Spleen (tissue), 11 donors: ENCODE measurements around the gene EIF3L. TPM values are rescaled to one million over a fixed set of nuclear protein-coding genes. Genes with fewer than 3 reads are reported as not detected.

Experiments used
- DNase-seq: peaks from one replicate; pipeline ENCODE4 v3.0.0-alpha.2; 2020
- H3K27ac ChIP-seq, 8 donors: fragments of 200-600 bp; sonication (generic) in 7 of 8; 1 replicate in 4 of 8; 2 replicates in 4 of 8; pipeline versions ENCODE4 v1.5.0 to v1.8.0; 2016 to 2021; ENCODE audit warnings: inconsistent platforms in 4 of 8, mild to moderate bottlenecking in 4 of 8, moderate library complexity in 1 of 8
- H3K27me3 ChIP-seq, 7 donors: fragments of 200-600 bp; sonication (generic) in 6 of 7; replicated peaks in 1 of 7; 1 replicate in 4 of 7; 2 replicates in 3 of 7; pipeline versions ENCODE4 v1.5.0 to v1.8.0; 2016 to 2021; ENCODE audit warnings: inconsistent platforms in 3 of 7, mild to moderate bottlenecking in 1 of 7
- H3K36me3 ChIP-seq, 6 donors: fragments of 200-600 bp; sonication (generic) in 5 of 6; 1 replicate in 4 of 6; 2 replicates in 2 of 6; pipeline versions ENCODE4 v1.5.0 to v1.8.0; 2016 to 2021; ENCODE audit warnings: inconsistent platforms in 2 of 6
- H3K4me1 ChIP-seq, 6 donors: fragments of 200-600 bp; sonication (generic) in 5 of 6; 1 replicate in 3 of 6; 2 replicates in 3 of 6; pipeline versions ENCODE4 v1.5.0 to v1.8.0; 2016 to 2021; ENCODE audit warnings: inconsistent platforms in 3 of 6
- H3K4me3 ChIP-seq, 8 donors: fragments of 200-600 bp; sonication (generic) in 7 of 8; 1 replicate in 4 of 8; 2 replicates in 4 of 8; pipeline versions ENCODE4 v1.5.0 to v1.8.0; 2016 to 2021; ENCODE audit warnings: inconsistent platforms in 4 of 8, mild to moderate bottlenecking in 4 of 8, moderate library complexity in 2 of 8
- H3K9me3 ChIP-seq, 8 donors: fragments of 200-600 bp; sonication (generic) in 7 of 8; 1 replicate in 4 of 8; 2 replicates in 4 of 8; pipeline versions ENCODE4 v1.5.0 to v1.8.0; 2016 to 2021; ENCODE audit warnings: inconsistent platforms in 4 of 8
- CTCF ChIP-seq, 11 experiments: fragments of 200-600 bp in 7 of 11; fragments of 450-650 bp in 4 of 11; sonication (generic) in 4 of 11; IDR thresholded peaks in 8 of 11; conservative IDR thresholded peaks in 3 of 11; 1 replicate in 7 of 11; 2 replicates in 4 of 11; pipeline versions ENCODE4 v1.4.0 to v1.8.0; 2016 to 2021; ENCODE audit warnings: antibody characterized with exemption in 11 of 11, inconsistent platforms in 4 of 11, mild to moderate bottlenecking in 1 of 11
- POLR2A ChIP-seq, 3 donors: fragments of 450-650 bp; IDR thresholded peaks; one replicate each; pipeline ENCODE4 v1.5.1; 2017; ENCODE audit warnings: antibody characterized with exemption in 3 of 3, mild to moderate bottlenecking in 1 of 3
- POLR2AphosphoS5 ChIP-seq, 3 donors: sonication (generic); formaldehyde crosslinking; IDR thresholded peaks; one replicate each; pipeline ENCODE4 v1.5.1; 2017; ENCODE audit warnings: antibody characterized with exemption in 3 of 3
- WGBS, 5 donors: extraction: QIAGEN DNeasy Blood & Tissue Kit in 3 of 5; methylation state at CpG; one replicate each; pipeline versions ENCODE4 v1.1.5 to v1.1.7; 2013 to 2018; 5-methylcytosine and 5-hydroxymethylcytosine counted together
- intact Hi-C: fragments of 100-400 bp; cut with DNase I; formaldehyde crosslinking; loops from one replicate; pipeline ENCODE4 v1.15.0; 2023; ENCODE audit warnings: low total_unique reads
- polyA plus RNA-seq, 3 donors: library from polyadenylated mRNA; stranded (reverse); fragments of 200-250 nt; gene quantifications; one replicate each; pipeline ENCODE4 v1.2.1, GENCODE V29; 2013
- total RNA-seq, 7 donors: library from RNA; depleted of rRNA in 3 of 7; stranded (reverse); fragments of >200 nt in 3 of 7; fragmentation: NEBNext Ultra II Directional in 4 of 7; extraction: Animal tissue kit (Norgen Biotek cat#: 25700) in 4 of 7; gene quantifications; one replicate each; pipeline versions ENCODE4 v1.1.0 to v1.2.1, GENCODE V29; 2016 to 2021
- donor health status: healthy with polysubstance abuse.
- donor health status: DM: no; HTN: no; CAD: no; lungs with moderate emphysema.
- donor health status: DM: no; HTN: no; CAD: no.
- donor health status: Bipolar disorder and iron deficiency.
- donor health status: healthy.
- donor health status: DM: no; HTN: no; CAD: no.
- donor health status: DM: yes; HTN: yes; CAD: no.

The EIF3L gene
- total and polyA plus RNA-seq, 10 donors: 254 to 407 (median 334) TPM

GRCh38 chr22:37920126-37920525 is 70.9 kb downstream of the EIF3L start:
- Histone ChIP-seq H3K36me3 (peaks cover 0 to 92% (median 38%) of the 10 kb centered on the region in 6 donors), H3K27me3 (peaks cover 0 to 4% (median 0%) of the 10 kb centered on the region in 7 donors), H3K27ac (peak overlapping the region in 6 of 8 donors; percentile 10 to 68 (median 53)), H3K4me1 (peaks cover 4 to 30% (median 19%) of the 10 kb centered on the region in 6 donors), H3K4me3 (no peak overlapping the region), H3K9me3 (no peaks in the 10 kb centered on the region)
- intact Hi-C loops: no loop called here
- no peak for DNase-seq
- WGBS, 5 donors: 23 to 42% (median 25%) methylated on average over 5 of the region's 5 CpGs
- TF ChIP-seq CTCF (IDR thresholded peaks at IDR 0.05 in 8 of 11, conservative IDR thresholded peaks at IDR 0.05 in 3 of 11): no peak
- TF ChIP-seq POLR2A (IDR thresholded peaks at IDR 0.05): no peak
- no peak for TF ChIP-seq POLR2AphosphoS5 (IDR thresholded peaks at IDR 0.05)

- peaks cover 0 to 4% (median 0%) of the 10 kb centered on the region in 7 donors for H3K27me3 ChIP-seq
- H3K4me1 ChIP-seq: peaks cover 4 to 30% (median 19%) of the 10 kb centered on the region in 6 donors
- H3K27ac ChIP-seq: no peak overlapping the region
- peaks cover 0 to 92% (median 49%) of the 10 kb centered on the region in 6 donors for H3K36me3 ChIP-seq
- WGBS, 5 donors: 91 to 98% (median 95%) methylated on average over 2 to 11 of the region's 11 CpGs
- TF ChIP-seq POLR2AphosphoS5 (IDR thresholded peaks at IDR 0.05) (no peak), CTCF (IDR thresholded peaks at IDR 0.05 in 8 of 11, conservative IDR thresholded peaks at IDR 0.05 in 3 of 11) (no peak), POLR2A (IDR thresholded peaks at IDR 0.05) (no peak)
- intact Hi-C loops: no loop called here
- DNase-seq: no peak
- H3K4me3 ChIP-seq: no peak overlapping the region
- no peaks in the 10 kb centered on the region for H3K9me3 ChIP-seq
Measured at GRCh38 chr22:37922191-37922590, 73.0 kb downstream of the EIF3L start.

GRCh38 chr22:37923927-37924326 is 74.7 kb downstream of the EIF3L start:
- Histone ChIP-seq H3K4me3 (no peak overlapping the region), H3K36me3 (peaks cover 0 to 92% (median 51%) of the 10 kb centered on the region in 6 donors), H3K27ac (no peak overlapping the region)

More at GRCh38 chr22:37923927-37924326, 74.7 kb downstream of the EIF3L start:
- H3K9me3 ChIP-seq: no peaks in the 10 kb centered on the region
- no peak for DNase-seq
- intact Hi-C loops: no loop called here
- WGBS, 5 donors: 92 to 100% (median 93%) methylated on average over 4 of the region's 4 CpGs
- H3K27me3 ChIP-seq: peaks cover 0 to 4% (median 0%) of the 10 kb centered on the region in 7 donors
- H3K4me1 ChIP-seq: peaks cover 0 to 19% (median 11%) of the 10 kb centered on the region in 6 donors
- no peak for TF ChIP-seq POLR2AphosphoS5 (IDR thresholded peaks at IDR 0.05)
- no peak for TF ChIP-seq CTCF (IDR thresholded peaks at IDR 0.05 in 8 of 11, conservative IDR thresholded peaks at IDR 0.05 in 3 of 11)
- TF ChIP-seq POLR2A (IDR thresholded peaks at IDR 0.05): no peak
